HEK293 (cell line): ENCODE data around the gene VIPR2.

ENCODE experiments used
- CTCF ChIA-PET: fragments of 350-600 bp; formaldehyde crosslinking; extraction: SDS; loops from one replicate; lab custom pipeline; 2021; ENCODE audit warnings: antibody characterized with exemption; lab: Yijun Ruan, JAX
- POLR2A ChIA-PET: fragments of 300-600 bp; formaldehyde crosslinking; extraction: SDS; loops from one replicate; lab custom pipeline; 2020; ENCODE audit warnings: antibody characterized with exemption, inconsistent platforms; lab: Yijun Ruan, JAX
- H3K27ac ChIP-seq: fragments of 200-500 bp; sonication (Bioruptor generic); 2 replicates; pipeline ENCODE4 v1.5.1; 2014; ENCODE audit warnings: low read depth, low read length, control low read depth, inconsistent platforms; ENCODE audit errors: extremely low read depth
- H3K36me3 ChIP-seq, 2 experiments: fragments of 200-500 bp in 1 of 2; sonication (Bioruptor generic) in 1 of 2; 1 replicate in 1 of 2; 2 replicates in 1 of 2; pipeline ENCODE4 v1.5.1; 2014 to 2017; ENCODE audit warnings: inconsistent platforms in 2 of 2, low read length in 2 of 2; ENCODE audit not compliant: control insufficient read depth in 2 of 2, insufficient read depth in 1 of 2
- H3K4me1 ChIP-seq: fragments of 200-500 bp; sonication (Bioruptor generic); 2 replicates; pipeline ENCODE4 v1.5.1; 2014; ENCODE audit warnings: mild to moderate bottlenecking, low read length, inconsistent platforms; ENCODE audit not compliant: control insufficient read depth, insufficient read depth
- H3K4me3 ChIP-seq: 2 replicates; pipeline ENCODE4 v1.5.1; 2011; ENCODE audit warnings: low read depth, mild to moderate bottlenecking, control low read depth, low read length, moderate library complexity
- H3K9me3 ChIP-seq: fragments of 200-500 bp; sonication (Bioruptor generic); 2 replicates; pipeline ENCODE4 v1.5.1; 2014; ENCODE audit warnings: low read depth, low read length, inconsistent platforms; ENCODE audit not compliant: control insufficient read depth, insufficient read depth
- GFI1B ChIP-seq: fragments of 450-650 bp; formaldehyde crosslinking; IDR thresholded peaks from 2 replicates; pipeline ENCODE4 v1.5.1; 2016; ENCODE audit warnings: missing biosample characterization, missing genetic modification characterization
- GLIS1 ChIP-seq: fragments of 450-650 bp; formaldehyde crosslinking; IDR thresholded peaks from 2 replicates; pipeline ENCODE4 v1.5.1; 2016; ENCODE audit warnings: missing biosample characterization, missing genetic modification characterization
- IKZF3 ChIP-seq: fragments of 450-650 bp; IDR thresholded peaks from 2 replicates; pipeline ENCODE4 v1.5.0; 2018; ENCODE audit warnings: missing biosample characterization, mild to moderate bottlenecking, missing genetic modification characterization, moderate library complexity
- ZBTB7A ChIP-seq: fragments of 450-650 bp; formaldehyde crosslinking; IDR thresholded peaks from 2 replicates; pipeline ENCODE4 v1.5.1; 2016; ENCODE audit warnings: low read depth, missing biosample characterization, missing genetic modification characterization
- ZFP69B ChIP-seq: fragments of 450-650 bp; formaldehyde crosslinking; IDR thresholded peaks from 2 replicates; pipeline ENCODE4 v1.5.1; 2016; ENCODE audit warnings: missing biosample characterization, missing genetic modification characterization
- ZNF132 ChIP-seq: fragments of 450-650 bp; formaldehyde crosslinking; IDR thresholded peaks from 2 replicates; pipeline ENCODE4 v1.5.1; 2017; ENCODE audit warnings: missing biosample characterization, missing genetic modification characterization, borderline replicate concordance
- ZNF174 ChIP-seq: fragments of 450-650 bp; formaldehyde crosslinking; IDR thresholded peaks from 2 replicates; pipeline ENCODE4 v1.5.0; 2017; ENCODE audit warnings: missing biosample characterization, mild to moderate bottlenecking, missing genetic modification characterization
- ZNF302 ChIP-seq: fragments of 450-650 bp; formaldehyde crosslinking; IDR thresholded peaks from 2 replicates; pipeline ENCODE4 v1.5.1; 2016; ENCODE audit warnings: missing biosample characterization, missing genetic modification characterization, low read depth
- ZNF391 ChIP-seq: fragments of 450-650 bp; formaldehyde crosslinking; IDR thresholded peaks from 2 replicates; pipeline ENCODE4 v1.5.1; 2016; ENCODE audit warnings: low read depth, missing biosample characterization, missing genetic modification characterization, borderline replicate concordance
- ZNF529 ChIP-seq: fragments of 450-650 bp; formaldehyde crosslinking; IDR thresholded peaks from 2 replicates; pipeline ENCODE4 v1.5.1; 2017; ENCODE audit warnings: missing genetic modification characterization, missing biosample characterization; ENCODE audit not compliant: insufficient replicate concordance
- ZNF544 ChIP-seq: fragments of 450-650 bp; formaldehyde crosslinking; IDR thresholded peaks from 2 replicates; pipeline ENCODE4 v1.5.0; 2017; ENCODE audit warnings: missing biosample characterization, missing genetic modification characterization
- ZNF610 ChIP-seq: fragments of 450-650 bp; formaldehyde crosslinking; IDR thresholded peaks from 2 replicates; pipeline ENCODE4 v1.5.1; 2016; ENCODE audit warnings: missing biosample characterization, missing genetic modification characterization, borderline replicate concordance
- ZNF658 ChIP-seq: fragments of 450-650 bp; formaldehyde crosslinking; IDR thresholded peaks from 2 replicates; pipeline ENCODE4; 2016; ENCODE audit warnings: missing biosample characterization, missing genetic modification characterization
- ZNF664 ChIP-seq: fragments of 450-650 bp; formaldehyde crosslinking; IDR thresholded peaks from 2 replicates; pipeline ENCODE4 v1.5.1; 2016; ENCODE audit warnings: missing biosample characterization, missing genetic modification characterization
- ZNF677 ChIP-seq: fragments of 450-650 bp; IDR thresholded peaks from 2 replicates; pipeline ENCODE4 v1.5.0; 2018; ENCODE audit warnings: missing biosample characterization, mild to moderate bottlenecking, missing genetic modification characterization, moderate library complexity
- TF ChIP-seq, protein P1 (sequence below): fragments of 450-650 bp; formaldehyde crosslinking; IDR thresholded peaks from 2 replicates; pipeline ENCODE4 v1.5.1; 2016; ENCODE audit warnings: missing biosample characterization, missing genetic modification characterization
- TF ChIP-seq, protein P2 (sequence below): fragments of 450-650 bp; formaldehyde crosslinking; IDR thresholded peaks from 2 replicates; pipeline ENCODE4 v1.5.1; 2017; ENCODE audit warnings: missing biosample characterization, mild to moderate bottlenecking, missing genetic modification characterization, moderate library complexity
- TF ChIP-seq, protein P3 (sequence below): fragments of 450-650 bp; formaldehyde crosslinking; IDR thresholded peaks from 2 replicates; pipeline ENCODE4 v1.5.1; 2016; ENCODE audit warnings: missing biosample characterization, missing genetic modification characterization
- TF ChIP-seq, protein P4 (sequence below): fragments of 450-650 bp; formaldehyde crosslinking; IDR thresholded peaks from 2 replicates; pipeline ENCODE4 v1.5.1; 2017; ENCODE audit warnings: missing biosample characterization, missing genetic modification characterization

VIPR2 gene

DNA sequence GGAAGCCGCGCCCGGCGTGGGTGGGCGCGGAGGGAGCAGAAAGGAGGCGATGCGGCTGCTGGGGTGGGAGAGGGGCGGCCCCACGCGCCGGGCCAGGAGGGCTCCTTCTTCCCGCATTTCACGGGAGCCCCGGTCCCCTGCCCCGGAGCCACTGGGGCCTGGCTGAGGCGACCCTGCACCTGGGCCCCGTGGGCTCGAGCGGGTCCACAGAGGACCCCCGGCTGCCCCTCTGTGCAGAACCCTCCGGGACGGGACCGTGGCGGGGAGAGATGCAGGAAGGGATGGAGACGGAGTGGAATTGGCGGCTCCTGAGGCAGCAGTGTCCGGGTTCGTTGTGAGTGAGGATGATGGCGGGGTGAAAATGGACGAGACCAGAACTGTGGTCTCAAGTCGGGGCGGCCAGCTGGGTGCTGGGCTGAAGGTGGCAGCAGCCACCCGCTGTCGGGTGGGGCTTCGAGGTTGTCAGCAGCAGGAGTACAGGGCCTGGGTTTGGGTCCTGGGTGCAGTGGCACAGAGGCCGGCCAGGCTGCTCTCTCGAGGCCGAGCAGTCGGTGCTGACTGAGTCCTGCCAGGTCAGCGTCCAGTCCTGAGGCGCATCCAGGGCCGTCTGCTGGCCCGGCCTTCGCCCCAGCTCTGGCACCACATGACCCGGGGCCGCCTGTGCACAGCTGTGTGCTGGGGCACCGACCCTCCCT is 80.4 kb downstream of the VIPR2 start:
- CTCF ChIA-PET = no interaction called here
- no peaks in the 10 kb centered on the region for H3K36me3 ChIP-seq

DNA sequence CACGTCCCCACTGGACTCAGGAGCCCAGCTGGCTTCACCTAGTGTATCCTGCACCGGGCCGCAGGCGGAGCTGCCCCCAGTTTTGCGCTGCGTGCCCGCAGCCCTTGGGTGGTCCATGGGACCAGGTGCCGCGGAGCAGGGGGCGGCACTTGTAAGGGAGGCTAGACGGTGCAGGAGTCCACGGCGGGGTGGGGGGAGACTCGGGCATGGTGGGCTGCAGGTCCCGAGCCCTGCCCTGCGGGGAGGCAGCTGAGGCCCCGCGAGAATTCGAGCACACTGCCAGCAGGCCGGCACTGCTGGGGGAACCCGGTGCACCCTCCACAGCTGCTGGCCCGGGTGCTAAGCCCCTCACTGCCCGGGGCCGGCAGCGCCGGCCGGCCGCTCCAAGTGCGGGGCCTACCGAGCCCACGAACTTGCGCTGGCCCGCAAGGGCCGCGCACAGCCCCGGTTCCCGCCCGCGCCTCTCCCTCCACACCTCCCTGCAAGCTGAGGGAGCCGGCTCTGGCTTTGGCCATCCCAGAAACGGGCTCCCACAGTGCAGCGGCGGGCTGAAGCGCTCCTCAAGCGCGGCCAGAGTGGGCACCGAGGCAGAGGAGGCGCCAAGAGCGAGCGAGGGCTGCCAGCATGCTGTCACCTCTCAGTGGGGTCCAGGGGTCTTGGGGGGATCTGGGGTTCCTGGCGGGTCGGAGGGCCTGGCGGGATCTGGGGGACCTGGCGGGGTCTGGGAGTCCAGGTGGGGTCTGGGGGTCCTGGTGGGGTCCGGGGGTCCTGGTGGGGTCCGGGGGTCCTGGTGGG is 81.4 kb downstream of the VIPR2 start:
- no peaks in the 10 kb centered on the region for H3K4me1 ChIP-seq
- no peak overlapping the region for H3K27ac ChIP-seq
- H3K36me3 ChIP-seq = no peaks in the 10 kb centered on the region
- POLR2A ChIA-PET = no interaction called here
- no peak overlapping the region for H3K4me3 ChIP-seq
- CTCF ChIA-PET = no interaction called here
- no peaks in the 10 kb centered on the region for H3K9me3 ChIP-seq
- TF ChIP-seq ZNF677 (tag by site-specific recombination) (no peak), ZNF174 (tag by site-specific recombination) (no peak), GFI1B (no peak), ZNF658 (tag by site-specific recombination) (no peak), GLIS1 (no peak), ZNF544 (tag by site-specific recombination) (no peak), ZFP69B (tag by site-specific recombination) (no peak), IKZF3 (tag by site-specific recombination) (no peak), ZNF132 (tag by site-specific recombination) (no peak), ZNF302 (tag by site-specific recombination) (no peak)
- TF ChIP-seq, protein P1, sequence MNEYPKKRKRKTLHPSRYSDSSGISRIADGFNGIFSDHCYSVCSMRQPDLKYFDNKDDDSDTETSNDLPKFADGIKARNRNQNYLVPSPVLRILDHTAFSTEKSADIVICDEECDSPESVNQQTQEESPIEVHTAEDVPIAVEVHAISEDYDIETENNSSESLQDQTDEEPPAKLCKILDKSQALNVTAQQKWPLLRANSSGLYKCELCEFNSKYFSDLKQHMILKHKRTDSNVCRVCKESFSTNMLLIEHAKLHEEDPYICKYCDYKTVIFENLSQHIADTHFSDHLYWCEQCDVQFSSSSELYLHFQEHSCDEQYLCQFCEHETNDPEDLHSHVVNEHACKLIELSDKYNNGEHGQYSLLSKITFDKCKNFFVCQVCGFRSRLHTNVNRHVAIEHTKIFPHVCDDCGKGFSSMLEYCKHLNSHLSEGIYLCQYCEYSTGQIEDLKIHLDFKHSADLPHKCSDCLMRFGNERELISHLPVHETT (tag by site-specific recombination) = no peak
- TF ChIP-seq, protein P2, sequence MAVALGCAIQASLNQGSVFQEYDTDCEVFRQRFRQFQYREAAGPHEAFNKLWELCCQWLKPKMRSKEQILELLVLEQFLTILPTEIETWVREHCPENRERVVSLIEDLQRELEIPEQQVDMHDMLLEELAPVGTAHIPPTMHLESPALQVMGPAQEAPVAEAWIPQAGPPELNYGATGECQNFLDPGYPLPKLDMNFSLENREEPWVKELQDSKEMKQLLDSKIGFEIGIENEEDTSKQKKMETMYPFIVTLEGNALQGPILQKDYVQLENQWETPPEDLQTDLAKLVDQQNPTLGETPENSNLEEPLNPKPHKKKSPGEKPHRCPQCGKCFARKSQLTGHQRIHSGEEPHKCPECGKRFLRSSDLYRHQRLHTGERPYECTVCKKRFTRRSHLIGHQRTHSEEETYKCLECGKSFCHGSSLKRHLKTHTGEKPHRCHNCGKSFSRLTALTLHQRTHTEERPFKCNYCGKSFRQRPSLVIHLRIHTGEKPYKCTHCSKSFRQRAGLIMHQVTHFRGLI (tag by site-specific recombination) = no peak
- TF ChIP-seq, protein P3, sequence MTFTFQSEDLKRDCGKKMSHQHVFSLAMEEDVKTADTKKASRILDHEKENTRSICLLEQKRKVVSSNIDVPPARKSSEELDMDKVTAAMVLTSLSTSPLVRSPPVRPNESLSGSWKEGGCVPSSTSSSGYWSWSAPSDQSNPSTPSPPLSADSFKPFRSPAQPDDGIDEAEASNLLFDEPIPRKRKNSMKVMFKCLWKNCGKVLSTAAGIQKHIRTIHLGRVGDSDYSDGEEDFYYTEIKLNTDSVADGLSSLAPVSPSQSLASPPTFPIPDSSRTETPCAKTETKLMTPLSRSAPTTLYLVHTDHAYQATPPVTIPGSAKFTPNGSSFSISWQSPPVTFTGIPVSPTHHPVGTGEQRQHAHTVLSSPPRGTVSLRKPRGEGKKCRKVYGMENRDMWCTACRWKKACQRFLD (tag by site-specific recombination) = no peak

More for the DNA sequence above, 80.4 kb downstream of the VIPR2 start:
- TF ChIP-seq ZNF391 = no peak
- TF ChIP-seq, all 188 proteins: peak for 0
- Histone ChIP-seq H3K27ac (no peak overlapping the region), H3K4me1 (no peaks in the 10 kb centered on the region), H3K9me3 (no peaks in the 10 kb centered on the region), H3K4me3 (no peak overlapping the region)
- POLR2A ChIA-PET = no interaction called here

DNA sequence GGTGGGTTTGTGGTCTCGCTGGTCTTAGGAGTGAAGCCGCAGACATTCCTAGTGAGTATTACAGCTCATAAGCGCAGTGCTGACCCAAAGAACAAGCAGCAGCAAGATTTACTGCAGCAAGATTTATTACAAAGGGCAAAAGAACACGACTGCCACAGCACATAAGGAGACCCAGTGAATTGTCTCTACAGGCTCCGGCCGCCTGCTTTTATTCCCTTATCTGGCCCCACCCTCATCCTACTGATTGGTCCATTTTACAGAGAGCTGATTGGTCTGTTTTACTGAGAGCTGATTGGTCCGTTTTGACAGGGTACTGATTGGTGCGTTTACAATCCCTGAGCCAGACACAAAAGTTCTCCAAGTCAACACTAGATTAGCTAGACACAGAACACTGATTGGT is 82.1 kb downstream of the VIPR2 start:
- Histone ChIP-seq H3K36me3 (no peaks in the 10 kb centered on the region), H3K4me1 (no peaks in the 10 kb centered on the region), H3K4me3 (no peak overlapping the region), H3K27ac (no peak overlapping the region), H3K9me3 (no peaks in the 10 kb centered on the region)
- POLR2A ChIA-PET = no interaction called here
- TF ChIP-seq ZNF610 (no peak), ZNF529 (no peak), ZBTB7A (tag by site-specific recombination) (no peak), ZNF664 (tag by site-specific recombination) (no peak)
- TF ChIP-seq, protein P4, sequence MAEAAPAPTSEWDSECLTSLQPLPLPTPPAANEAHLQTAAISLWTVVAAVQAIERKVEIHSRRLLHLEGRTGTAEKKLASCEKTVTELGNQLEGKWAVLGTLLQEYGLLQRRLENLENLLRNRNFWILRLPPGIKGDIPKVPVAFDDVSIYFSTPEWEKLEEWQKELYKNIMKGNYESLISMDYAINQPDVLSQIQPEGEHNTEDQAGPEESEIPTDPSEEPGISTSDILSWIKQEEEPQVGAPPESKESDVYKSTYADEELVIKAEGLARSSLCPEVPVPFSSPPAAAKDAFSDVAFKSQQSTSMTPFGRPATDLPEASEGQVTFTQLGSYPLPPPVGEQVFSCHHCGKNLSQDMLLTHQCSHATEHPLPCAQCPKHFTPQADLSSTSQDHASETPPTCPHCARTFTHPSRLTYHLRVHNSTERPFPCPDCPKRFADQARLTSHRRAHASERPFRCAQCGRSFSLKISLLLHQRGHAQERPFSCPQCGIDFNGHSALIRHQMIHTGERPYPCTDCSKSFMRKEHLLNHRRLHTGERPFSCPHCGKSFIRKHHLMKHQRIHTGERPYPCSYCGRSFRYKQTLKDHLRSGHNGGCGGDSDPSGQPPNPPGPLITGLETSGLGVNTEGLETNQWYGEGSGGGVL = no peak
- CTCF ChIA-PET = no interaction called here
